RKO (cell line): ENCODE data around the gene ALDH6A1.
A peak's percentile ranks its signal among the peaks of the same experiment; 100 is the strongest.

Source experiments
- DNase-seq: peaks from one replicate; pipeline ENCODE4 v3.0.0-alpha.2; 2016; ENCODE audit warnings: low spot score

Gene ALDH6A1

DNA sequence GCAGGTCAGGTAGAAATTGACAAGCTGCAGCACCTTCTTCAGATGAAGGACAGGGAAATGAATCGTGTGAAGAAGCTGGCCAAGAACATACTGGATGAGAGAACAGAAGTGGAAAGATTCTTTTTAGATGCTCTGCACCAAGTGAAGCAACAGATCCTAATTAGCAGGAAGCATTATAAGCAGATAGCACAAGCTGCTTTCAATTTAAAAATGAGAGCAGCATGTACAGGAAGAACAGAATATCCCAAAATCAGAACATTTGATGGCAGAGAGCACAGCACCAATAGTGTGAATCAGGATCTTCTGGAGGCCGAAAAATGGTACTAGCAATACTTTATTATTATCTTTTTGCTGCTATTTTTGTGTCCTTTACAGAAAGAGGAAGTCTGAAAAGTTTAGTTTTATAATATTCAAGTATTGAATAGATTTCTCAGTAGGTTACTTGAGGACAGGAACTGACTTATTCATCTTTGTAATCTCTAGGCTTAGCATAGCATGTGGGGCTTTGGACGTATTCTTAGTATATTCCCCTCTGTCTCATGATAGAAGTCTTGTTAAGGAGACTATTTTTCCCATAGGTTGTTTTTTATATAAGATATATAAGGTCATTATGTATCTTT lies 34.3 kb downstream of the ALDH6A1 start:
- no peak for DNase-seq

- DNase-seq, result peak; percentile 10
Measured at GRCh38 chr14:74048281-74048680, 36.0 kb downstream of the ALDH6A1 start.

- DNase-seq, result no peak
Measured at GRCh38 chr14:74045522-74045921, 38.7 kb downstream of the ALDH6A1 start.

GRCh38 chr14:74042296-74042695 lies 42.0 kb downstream of the ALDH6A1 start:
- no peak for DNase-seq

GRCh38 chr14:74038020-74038859 lies 46.0 kb downstream of the ALDH6A1 start:
- DNase-seq, result peak; percentile 79

- peak; percentile 60 for DNase-seq
Measured at GRCh38 chr14:74035556-74035955, 48.7 kb downstream of the ALDH6A1 start.

GRCh38 chr14:74034572-74034971 lies 49.7 kb downstream of the ALDH6A1 start:
- no peak for DNase-seq

GRCh38 chr14:74029136-74029535 lies 55.1 kb downstream of the ALDH6A1 start:
- no peak for DNase-seq

- no peak for DNase-seq
Measured at GRCh38 chr14:74022346-74022745, 61.9 kb downstream of the ALDH6A1 start.

DNA sequence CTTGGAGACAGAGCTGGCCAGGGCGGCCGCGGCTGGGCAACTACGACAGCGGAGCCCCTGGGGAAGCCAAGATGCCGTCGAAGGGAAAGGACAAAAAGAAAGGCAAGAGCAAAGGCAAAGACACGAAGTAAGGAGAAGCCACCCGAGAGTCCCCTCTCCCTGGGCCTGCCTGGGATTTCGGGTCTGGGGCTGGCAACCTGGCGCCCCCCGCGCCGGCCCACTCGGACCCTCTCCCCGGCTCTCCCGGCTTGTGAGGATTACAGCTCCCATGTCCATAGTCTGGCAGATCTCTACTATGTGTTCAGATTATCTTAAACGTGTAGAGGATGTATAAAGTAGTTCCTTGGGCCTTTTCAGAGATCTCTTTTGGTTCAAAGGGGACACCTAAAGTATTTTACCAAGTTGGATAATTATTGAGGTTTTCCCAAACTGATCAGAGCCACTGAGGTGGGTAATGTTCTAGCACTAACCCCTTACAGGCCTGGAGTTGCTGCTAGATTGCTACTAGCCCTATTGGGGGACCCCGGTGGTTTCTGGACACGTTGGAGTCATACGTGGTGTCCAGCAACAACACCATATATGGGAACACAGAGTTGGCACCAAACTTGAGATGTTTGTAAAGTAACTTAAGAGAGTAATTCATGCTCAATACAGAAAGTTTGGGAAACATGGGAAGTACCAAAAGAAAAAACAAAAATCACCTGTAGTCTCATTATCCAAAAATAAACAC lies 64.7 kb downstream of the ALDH6A1 start:
- DNase-seq, result peak; percentile 36

DNA sequence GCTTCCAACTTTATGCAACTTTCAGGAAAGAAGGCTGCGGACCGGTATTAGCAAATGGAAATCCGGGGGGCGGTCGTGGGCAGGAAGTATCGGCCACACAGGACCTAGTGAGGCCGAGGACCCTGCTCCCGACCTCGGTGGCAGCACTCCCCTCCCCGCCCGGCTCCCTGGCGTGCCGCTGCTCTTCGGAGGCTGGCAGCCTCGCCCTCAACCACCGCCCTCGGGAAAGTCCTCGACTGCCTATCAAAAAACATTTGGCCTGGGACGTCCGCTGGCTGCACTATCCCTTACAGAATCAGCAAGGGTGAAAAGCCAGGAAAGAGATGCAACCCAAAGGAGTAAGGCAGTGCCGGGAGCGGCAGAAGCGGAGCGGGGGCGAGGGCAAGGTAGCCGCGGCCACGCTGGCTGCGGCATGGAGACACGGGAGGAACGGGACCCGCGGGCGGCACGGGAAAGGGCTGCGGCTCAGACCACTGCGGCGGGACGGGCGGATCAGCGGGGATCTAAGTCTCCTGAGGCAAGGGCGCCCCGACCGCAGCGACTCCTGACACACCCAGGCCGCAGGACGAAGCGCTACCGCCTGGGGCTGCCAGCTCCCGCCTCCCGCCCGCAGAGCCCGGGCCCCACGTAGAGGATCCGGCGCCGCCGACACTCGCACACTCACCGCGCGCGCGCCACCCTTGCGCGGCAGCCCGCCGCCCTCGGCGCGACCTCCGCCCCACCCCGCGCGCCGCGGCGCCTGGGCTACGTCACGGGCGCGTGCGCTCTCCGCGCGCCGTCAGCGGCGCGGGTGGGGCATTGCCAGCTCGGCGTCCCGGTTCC lies 65.5 kb downstream of the ALDH6A1 start, which contains the start of the genes BBOF1 and ENTPD5:
TSS of gene BBOF1 (plus strand) at position 764 of the 822 bp plus-strand sequence. CDS start 130 bp downstream, outside the sequence.
TSS of gene ENTPD5 (minus strand) at position 703 of the 822 bp plus-strand sequence. CDS start 31,186 bp downstream, outside the sequence.
- peak; percentile 86 for DNase-seq

DNA sequence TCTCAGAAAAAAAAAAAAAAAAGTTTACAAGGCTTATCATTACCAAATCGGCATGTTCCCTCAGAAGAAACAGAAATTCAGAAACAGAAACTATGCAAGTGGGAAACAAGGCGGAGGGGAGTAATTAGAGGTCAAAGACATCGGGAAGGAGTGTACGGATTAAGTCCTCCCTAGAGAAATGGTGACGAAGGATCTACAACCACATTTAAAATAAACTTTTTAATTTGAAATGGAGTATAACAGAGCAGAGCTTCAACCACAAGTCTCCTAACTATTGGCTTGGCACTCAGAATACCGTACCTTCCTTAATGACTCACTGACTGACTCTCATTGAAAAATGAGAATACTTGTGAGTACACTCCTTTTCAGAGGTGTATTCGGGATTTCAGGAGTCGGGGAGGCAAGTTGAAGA lies 66.1 kb downstream of the ALDH6A1 start:
- DNase-seq, result peak; percentile 84

DNA sequence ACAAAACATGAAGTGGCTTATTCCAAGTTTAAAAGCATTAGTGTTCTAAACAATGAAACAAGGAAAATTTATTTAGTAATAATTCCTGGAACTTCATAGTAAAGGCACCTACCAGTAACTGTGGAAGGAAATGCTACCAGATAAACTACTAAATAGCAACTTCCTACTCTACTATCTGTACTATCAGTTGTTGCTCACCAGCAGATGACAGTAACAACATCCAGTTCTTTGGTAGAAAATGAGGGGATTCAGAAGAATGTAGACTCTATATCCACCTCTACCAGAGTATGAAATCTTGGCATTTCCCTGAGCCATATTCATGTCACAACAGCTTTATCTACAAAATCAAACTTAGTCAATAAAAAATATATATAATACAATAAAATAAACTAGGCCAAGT lies 68.3 kb downstream of the ALDH6A1 start:
- DNase-seq, result no peak

- DNase-seq, result no peak
Measured at GRCh38 chr14:74015176-74015575, 69.1 kb downstream of the ALDH6A1 start.

- no peak for DNase-seq
Measured at GRCh38 chr14:74014299-74014698, 70.0 kb downstream of the ALDH6A1 start.

DNA sequence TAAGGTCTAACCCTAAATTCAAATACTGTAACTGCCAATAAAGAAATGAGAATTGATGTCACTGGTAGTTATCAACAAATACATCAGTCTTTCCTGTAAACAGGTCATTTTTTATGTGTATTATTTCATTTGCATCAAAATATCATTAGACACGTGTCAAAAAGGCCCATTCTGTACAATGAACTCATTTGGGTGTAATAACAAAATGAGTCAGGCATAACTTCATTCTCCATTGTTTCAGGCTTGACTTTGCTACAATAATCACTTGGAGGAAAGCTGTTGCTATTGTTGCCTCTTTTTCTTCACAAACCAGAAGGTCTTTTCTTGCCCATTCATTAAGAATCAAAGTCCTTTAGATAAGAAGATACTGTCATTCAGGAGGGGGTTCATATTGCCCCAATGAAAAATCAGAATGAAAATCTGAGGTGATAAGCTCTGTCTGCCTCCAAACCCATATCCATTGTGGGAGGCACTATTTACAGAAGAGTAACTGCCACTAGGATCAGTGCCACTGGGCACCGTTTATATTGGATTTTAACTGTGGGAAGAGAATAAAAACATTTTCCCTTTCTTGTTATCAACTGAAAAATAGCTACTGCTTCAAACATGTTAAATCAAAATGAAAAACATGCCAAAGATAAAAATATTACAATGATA lies 75.3 kb downstream of the ALDH6A1 start:
- DNase-seq, result no peak
